GM18520 (cell line): ENCODE data around the gene HOMER1.
A peak's percentile ranks its signal among the peaks of the same experiment; 100 is the strongest.
"Not testable (repeated sequence)": the region's sequence is repeated elsewhere in the genome, so short reads cannot be mapped to it uniquely, and the experiment has no call there.

Experiments
- ATAC-seq: cut with Tn5 transposase; IDR thresholded peaks from one replicate; pipeline ENCODE4 v1.9.1; 2021; ENCODE audit not compliant: unreplicated experiment

HOMER1 gene

DNA sequence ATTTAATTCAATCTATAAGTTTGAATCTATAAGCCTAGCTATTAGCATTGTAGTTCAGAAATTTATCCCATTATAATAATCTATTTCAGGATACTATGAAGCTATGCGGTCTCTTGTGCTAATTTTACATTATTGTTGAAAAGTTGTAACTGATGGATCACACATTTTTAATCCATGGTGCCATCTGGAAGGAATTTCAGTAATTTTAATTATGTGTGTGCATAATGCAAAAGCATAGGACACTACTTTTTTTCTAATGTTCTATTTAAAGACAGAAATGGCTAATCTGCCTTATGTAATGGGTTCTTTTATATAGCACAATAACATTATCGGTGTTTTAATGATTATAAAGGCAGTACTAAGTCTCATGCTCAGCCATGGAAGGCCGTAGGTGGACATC, 90.6 kb downstream of the HOMER1 start:
- no peak for ATAC-seq

DNA sequence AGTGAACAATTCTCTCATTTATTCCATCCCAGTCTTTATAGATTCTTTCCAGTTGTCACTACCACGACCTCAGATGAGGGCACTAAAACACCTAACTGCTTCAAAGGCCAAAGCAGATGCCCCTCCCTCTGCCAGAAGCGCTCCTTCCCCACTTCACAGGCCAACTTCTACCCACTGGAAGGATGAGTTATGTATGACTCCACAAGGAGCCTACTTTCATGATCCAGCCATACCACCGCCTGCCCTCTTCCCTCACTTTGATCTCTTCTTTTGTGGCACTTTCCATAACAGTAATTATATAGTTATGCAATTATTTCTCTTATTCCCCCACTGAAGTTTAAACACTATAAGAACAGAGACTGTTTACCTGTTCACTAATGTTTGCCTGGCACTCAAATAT, 93.7 kb downstream of the HOMER1 start:
- ATAC-seq, result no peak

DNA sequence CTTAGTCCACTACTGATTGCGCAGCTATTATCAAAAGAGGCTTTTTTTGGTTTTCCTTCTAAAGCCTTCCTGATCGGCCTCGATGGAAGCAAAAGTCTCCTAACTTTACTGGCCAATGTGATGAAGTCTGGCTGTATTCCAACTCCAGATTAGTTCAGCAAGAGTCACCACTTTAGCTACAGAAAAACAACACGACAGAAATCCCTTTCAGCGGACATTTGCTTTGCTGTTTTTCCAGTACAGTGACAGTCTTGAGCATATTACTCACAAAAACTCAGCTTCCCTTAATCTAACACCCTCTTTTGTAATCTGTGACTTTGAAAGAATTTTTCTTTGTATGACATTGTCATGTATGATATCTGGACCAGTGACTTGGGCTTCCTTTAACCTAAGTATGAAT, 95.7 kb downstream of the HOMER1 start:
- no peak for ATAC-seq

DNA sequence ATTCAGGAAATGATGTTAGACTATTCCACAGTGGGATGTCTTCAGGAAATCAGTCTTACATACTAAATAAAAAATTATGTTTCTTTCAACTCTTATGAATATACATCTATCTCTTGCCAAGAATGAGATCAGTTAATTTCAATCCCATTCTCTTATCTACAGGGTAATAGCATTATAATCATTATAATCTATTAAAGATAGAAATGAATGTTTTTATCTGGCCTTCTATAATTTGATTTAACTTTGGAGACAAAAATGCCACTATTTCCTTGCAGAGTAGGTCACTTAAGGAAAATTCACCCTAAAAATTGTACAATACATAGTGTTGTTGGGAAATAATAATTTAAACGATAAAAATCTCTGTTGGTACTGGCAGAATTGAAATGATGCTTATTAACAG, 96.4 kb downstream of the HOMER1 start:
- no peak for ATAC-seq

DNA sequence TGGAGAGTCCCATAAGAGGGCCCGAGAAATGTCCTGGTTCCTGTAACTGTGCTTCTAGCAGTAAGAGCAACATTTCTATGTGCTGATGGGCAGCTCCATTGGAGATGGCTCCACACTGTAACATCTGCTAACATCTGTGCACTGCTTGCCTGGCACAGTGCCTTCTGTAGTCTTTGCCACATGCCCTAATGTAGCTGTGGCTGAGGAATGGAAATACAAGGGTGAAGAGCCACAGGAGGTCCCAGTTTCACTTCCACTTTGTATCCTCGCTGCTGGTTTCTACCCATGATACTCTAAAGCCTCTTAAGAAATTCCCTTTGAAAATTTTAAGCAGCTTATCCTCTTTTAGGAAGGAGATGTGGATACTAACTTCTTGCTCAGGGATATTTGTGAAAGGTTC, 97.4 kb downstream of the HOMER1 start:
- peak; percentile 82 for ATAC-seq

DNA sequence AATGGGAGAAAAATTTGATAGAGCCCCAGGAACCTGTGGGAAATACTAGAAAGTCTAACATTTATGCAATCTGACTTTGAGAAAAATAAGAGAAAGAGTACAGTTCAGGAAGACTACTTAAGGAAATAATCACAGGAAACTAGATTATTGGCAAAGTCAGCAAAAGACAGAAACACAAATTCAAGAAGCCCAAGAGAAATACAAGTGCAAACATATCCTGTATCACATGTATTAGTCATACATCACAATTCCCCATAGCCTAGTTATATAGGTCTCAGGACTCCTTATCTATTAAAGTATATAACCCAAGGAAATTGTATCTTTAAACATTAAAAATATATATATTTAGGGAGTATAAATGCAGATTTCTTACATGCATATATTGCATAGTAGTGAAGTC, 100.8 kb downstream of the HOMER1 start:
- no peak for ATAC-seq

DNA sequence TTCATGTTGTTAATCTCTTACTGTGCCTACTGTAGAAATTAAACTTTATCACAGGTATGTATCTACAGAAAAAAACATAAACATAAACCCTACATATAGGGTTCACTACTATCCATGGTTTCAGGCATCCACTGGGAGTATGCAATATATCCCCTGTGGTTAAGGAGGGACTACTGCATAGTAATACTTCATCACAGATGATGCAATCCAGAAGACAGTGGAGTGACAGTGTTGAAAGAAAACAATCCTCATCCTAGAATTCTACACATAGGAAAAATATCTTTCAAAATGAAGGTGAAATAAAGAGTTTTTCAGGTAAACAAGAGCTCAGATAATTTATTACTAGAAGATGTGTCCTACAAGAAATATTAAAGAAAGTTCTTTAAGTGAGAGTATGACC, 105.9 kb downstream of the HOMER1 start:
- ATAC-seq, result no peak

DNA sequence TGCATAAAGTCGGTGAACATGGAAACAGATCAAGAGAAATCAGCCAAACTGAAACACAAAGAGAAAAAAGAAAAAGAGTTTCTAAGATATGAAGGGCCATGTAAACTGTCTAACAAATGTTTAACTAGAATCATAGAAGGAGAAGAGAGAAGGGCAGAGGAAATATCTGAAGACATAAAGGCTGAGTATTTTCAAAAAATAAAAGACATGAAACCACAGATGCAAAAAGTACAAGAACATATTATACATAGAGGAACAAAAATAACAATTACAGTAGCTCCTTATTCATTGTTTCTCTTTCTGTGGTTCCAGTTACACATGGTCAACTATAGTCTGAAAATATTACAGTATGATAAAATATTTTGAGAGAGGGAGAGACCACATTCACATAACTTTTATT, 106.3 kb downstream of the HOMER1 start:
- ATAC-seq, result no peak

DNA sequence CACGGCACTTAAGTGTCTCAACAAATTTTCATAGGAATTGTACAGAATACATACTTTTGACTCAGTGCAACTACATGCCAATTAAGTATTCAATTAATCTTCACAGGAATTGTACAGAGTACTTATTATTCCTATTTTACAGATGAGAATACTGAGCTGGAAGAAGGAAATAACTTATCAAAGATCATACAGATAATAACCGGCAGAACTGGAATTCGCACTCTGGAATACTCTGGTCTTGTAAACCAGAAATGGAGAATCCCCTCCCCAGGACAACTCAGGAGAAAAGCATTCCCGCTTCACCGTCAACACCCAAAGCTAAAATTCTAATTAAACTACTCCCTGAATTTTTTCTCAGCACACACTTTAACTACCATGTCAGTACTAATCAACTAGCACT, 112.7 kb downstream of the HOMER1 start:
- no peak for ATAC-seq

DNA sequence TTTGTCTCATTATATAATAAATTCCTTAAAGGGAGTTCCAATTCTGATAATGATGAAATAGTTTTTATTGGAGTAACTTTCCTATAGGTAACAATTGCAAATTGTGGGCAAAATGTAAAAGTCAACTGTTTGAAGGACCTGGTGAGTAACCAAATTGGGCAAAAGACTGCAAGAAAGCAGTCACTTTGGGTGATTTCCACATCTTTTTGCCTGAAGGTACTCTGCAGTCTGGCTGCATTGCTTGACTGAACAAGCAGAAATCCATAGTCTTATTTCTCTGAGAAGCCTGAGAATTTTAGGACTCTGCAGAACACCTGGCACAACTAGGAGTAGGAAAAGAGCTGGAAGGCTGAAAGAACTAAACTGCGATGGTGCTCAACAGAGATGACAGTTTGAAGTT, 114.9 kb downstream of the HOMER1 start:
- no peak for ATAC-seq

DNA sequence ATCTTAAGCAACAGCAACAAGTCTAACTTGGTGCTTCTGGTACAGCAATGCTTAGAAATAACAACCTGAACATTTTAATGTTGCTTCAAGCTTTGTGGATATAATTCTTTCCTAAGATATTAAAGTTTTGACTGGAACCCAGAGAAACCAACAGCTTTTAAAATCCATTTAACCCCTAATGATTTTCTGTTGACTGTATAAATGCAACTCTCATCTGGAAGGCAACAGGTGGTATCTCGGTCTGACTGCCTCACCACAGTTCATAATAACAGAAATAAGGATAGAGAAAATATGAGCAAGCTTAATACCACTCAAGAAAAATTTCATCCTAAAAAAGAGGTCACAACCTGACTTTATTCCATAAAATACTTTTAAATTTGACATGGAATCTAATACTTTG, 116.9 kb downstream of the HOMER1 start:
- ATAC-seq, result no peak

DNA sequence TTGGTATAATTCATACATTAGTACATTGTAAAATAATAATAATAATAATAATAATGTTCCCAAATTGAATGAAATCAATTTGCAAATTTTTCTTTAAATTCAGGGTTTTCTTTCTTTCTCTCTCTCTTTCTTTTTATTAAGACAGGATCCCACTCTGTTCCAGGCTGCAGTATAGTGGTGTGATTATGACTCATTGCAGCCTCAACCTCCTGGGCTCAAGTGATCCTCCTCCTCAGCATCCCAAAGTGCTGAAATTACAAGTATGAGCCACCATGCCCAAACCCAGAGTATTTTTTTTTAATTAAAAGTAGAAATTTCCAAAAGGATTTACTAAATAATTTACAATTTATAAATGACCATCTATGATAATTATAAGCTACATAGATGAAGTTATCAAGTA, 117.7 kb downstream of the HOMER1 start:
- no peak for ATAC-seq

DNA sequence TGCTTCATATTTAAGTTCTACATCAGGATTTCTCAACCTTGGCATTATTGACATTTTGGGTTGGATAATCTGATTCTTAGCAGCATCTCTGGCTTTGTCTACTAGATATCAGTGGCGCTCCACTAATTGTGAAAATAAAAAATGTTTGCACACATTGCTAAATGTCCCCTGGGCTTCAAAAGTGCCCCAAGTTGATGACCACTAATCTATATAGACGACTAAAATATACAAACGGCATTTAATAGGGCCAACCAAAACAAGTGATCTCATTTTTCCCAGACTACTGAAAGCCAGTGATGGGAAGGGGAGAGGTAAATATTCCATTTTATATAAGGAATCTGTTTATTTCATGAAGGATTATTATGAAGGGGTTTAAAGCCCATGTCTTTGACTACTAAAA, 118.6 kb downstream of the HOMER1 start:
- no peak for ATAC-seq

DNA sequence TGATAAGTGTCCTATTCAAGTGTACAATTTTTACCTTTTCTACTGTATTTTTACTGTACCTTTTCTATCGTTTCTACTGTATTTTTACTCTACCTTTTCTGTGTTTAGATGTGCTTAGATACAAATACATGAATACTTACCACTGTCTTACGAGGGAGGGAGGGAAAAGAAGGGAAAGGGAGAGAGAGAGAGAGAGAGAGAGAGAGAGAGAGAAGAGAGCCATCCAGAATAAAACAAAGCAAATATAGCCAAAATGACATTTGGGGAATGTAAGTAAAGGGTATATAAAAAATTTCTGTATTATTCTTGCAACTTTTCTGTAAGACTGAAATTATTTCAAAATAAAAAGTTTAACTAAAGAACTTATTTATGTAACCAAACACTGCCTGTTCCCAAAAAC, 121.2 kb downstream of the HOMER1 start:
- ATAC-seq, result no peak

DNA sequence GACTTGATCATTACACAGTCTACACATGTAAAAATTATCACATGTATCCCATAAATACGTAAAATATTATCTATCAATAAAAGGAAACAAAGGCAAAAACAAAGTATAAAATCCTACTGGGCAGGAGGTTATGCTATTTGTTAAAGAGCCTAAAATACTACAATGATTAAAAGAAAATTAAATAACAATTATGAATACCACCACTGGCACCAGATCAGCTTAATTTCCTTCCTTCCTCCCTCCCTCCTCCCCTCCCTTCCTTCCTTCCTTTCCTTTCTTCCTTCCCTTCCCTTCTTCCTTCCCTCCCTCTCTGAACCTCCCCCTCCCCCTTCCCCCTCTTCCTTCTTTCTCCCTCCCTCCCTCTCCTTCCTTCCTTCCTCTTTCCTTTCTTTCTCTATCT, 127.3 kb downstream of the HOMER1 start:
- no peak for ATAC-seq

DNA sequence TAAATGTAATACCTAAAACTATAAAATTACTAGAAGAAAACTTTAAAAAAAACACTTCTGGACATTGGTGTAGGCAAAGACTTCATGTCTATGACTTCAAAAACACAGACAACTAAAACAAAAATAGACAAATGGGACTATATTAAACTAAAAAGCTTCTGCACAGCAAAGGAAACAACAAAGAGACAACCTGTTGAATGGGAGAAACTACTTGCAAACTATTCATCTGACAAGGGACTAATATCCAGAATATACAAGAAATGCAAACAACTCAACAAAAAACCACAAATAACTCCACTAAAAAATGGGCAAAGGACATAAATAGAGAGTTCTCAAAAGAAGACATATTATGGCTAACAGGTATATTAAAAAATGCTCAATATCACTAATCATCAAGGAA, 128.8 kb downstream of the HOMER1 start:
- not testable (repeated sequence) for ATAC-seq

DNA sequence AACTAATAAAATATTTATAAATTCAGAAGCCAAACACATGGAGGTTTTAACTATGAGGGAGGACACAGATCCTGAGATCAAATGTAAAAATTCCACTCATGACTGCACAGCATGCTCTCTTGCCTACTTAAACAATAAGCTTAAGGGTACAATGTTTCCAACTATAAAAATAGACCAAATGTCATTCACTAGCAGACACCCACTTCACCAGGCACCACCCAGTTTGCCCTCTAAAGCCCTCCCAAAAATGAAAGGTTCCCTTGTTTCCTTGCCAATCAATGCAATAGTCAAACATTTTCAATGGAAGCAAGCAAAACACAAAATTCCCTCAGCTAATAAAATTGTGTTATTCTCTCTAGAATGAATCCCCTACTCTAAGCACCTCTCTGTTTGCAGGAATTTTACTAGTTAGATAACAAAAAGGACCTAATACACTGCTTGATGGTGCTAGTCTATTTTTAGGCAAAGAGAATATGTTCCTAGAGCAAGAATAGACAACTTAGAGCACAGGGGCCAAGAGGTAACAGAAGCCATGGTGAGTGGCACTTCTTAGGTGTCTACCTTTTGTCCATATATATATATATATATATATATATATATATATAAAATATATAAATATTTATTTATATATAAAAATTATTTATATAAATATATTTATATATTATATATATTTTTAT, 135.3 kb downstream of the HOMER1 start:
- ATAC-seq, result no peak

DNA sequence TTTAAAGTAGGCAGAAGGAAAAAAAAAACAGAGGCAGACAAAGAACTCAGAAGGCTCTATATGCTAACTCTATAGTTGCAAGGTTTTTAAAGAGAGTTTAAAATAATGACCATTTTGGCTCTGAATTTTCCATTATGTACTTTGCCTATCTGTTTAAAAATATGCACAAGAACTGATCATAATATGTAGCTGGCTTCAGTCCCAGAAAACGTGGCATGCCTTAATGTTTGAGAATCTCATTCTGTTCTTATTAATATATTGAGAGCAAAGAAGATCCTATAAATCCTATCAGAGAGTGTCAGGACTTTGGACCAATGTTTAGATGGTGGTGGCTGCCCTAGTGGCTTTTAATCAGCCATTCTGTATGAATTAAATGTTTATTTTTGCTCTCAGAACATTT, 156.5 kb downstream of the HOMER1 start:
- ATAC-seq, result no peak

DNA sequence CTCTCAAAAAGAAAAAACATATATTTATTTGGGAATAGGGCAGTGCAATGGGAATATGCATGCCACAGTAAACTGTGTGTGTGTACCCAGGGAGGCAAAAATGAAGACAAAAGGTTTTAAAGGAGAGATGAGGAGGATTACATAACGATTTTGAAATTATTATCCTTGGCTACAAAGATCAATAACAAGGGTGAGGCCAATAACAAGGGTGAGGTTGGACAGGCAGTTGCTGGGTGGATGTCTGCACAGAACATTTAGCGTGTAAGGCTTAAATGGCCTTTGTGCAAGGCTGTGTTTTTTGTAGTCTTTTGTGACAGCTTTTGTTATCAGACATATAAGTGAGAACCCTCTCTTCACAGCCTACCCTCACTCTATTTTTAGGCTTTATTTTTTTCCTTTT, 164.1 kb downstream of the HOMER1 start:
- no peak for ATAC-seq

DNA sequence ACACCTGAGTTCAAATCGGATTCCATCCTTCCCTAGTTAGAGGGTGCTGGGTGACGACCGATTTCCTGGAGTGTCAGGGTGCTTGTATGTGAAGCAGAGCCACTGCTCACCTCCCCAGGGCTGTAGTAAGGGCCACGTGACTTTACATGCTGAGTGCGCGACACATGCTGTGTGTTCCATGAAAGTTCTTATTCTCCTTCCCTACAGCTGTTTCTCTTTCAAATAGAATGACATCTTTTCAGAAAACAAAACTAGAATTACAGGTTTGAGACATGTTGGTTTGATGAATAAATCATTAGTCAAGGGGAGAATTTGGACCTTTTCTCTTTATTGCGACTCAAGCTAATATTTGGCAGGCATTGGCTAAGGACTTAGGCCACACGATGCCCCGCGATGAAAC, 164.9 kb downstream of the HOMER1 start:
- no peak for ATAC-seq

DNA sequence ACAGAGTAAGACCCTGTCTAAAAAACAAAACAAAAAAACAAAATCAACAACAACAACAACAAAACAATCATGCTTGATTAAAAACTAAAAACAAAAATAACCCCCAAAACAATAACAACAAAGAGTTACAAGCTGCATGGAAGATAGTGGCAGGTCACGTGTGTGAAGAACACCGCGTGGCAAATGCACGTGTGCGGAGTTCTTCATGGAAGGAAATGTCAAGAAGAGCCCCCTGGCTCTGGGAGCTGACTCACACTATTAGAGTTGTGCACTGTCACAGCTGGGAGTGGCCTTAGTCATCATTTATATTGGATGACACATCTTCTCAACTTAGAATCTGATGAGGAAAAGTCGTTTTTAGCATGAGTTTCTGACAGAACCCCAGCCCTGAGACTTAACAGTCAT, 167.5 kb downstream of the HOMER1 start:
- ATAC-seq, result no peak

DNA sequence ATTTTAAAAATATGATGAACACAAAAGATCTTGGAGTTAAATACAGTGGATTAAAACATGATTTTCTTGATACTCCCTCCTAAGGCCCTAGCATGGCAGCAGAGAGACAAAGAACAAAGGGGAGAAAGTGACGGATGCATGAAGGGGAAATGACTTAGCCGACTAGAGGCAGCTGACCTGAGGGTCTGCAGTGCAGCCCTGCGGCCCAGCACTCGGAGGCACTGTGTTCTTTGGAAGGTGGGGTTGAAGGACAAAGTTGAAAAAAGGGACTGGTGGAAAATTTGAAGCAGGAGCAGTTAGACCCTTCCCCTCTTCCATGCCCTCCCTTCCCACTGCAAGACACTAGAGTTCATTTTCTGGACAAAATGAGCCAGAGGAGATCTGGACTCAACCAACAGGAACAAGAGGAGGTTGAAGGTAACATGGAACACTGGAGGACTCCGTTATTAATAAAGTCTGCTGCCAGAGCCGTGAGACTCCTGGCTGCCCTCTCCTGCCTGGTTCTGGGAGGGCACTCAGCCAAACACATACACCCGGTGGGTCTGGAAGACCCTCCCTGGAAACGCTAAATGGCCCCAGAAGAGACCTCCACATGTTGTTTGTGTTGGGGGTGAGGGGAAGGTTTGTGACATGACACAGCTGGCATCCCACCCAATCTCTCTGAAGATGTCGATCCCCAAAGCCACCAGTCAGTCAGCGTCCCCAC, 179.9 kb downstream of the HOMER1 start:
- ATAC-seq, result no peak

DNA sequence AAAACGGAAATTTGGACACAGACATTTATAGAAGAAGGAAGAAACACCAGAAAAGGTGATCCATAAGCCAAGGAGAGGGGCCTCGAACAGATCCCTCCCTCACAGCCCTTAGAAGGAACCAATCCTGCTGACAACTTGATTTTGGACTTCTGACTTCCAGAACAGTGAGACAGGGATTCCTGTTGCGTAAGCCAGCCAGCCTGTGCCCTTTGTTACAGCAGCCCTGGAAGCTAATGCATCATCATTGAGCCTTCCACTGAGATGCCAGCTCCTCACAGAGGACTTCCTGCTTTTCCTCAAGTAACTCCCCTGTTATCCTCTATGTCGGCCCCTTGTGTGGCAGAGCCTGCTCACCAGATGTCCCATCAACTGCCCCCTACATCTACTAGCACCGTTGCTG, 183.9 kb downstream of the HOMER1 start:
- ATAC-seq, result no peak
